H1 (cell line): ENCODE measurements around the gene ETFBKMT. TPM values are rescaled to one million over a fixed set of nuclear protein-coding genes. Genes with fewer than 3 reads are reported as not detected.

ENCODE experiments used
- CTCF ChIA-PET: fragments of 300-600 bp; sonication (Branson Sonifier 250); formaldehyde crosslinking; loops from one replicate; lab custom pipeline; 2021; ENCODE audit not compliant: partially characterized antibody; lab: Charles Lee
- POLR2A ChIA-PET: fragments of 300-600 bp; sonication (Branson Sonifier 250); formaldehyde crosslinking; loops from one replicate; lab custom pipeline; 2021; ENCODE audit warnings: inconsistent platforms; ENCODE audit not compliant: partially characterized antibody; lab: Charles Lee
- DNase-seq, 2 experiments: peaks; one replicate each; pipeline versions ENCODE4 v3.0.0 to v3.0.0-alpha.2; 2010 to 2022; ENCODE audit warnings: low spot score in 2 of 2, low read depth in 1 of 2, mixed read lengths in 1 of 2
- FAIRE-seq: peaks from 2 replicates; lab custom pipeline; 2011; peaks lifted over from hg19 to GRCh38; lab: Jason Lieb, UNC
- H2AFZ ChIP-seq: 2 replicates; pipeline ENCODE4 v1.8.1; 2012; ENCODE audit warnings: low read length, inconsistent platforms
- H2AK5ac ChIP-seq: 2 replicates; pipeline ENCODE4 v1.6.1; 2013; ENCODE audit warnings: low read depth, low read length
- H2BK120ac ChIP-seq: replicated peaks from 2 replicates; pipeline ENCODE3; 2013; ENCODE audit warnings: low read depth, low read length, inconsistent platforms
- H2BK12ac ChIP-seq: 2 replicates; pipeline ENCODE4 v1.6.1; 2013; ENCODE audit warnings: low read depth, low read length
- H2BK15ac ChIP-seq: 2 replicates; pipeline ENCODE4 v1.6.1; 2013; ENCODE audit warnings: low read length
- H2BK20ac ChIP-seq: 2 replicates; pipeline ENCODE4 v1.6.1; 2013; ENCODE audit warnings: low read length
- H2BK5ac ChIP-seq: 2 replicates; pipeline ENCODE4 v1.6.1; 2013; ENCODE audit warnings: low read depth, low read length
- H3K14ac ChIP-seq: 2 replicates; pipeline ENCODE4 v1.6.1; 2013; ENCODE audit warnings: inconsistent platforms; ENCODE audit not compliant: insufficient read length
- H3K18ac ChIP-seq: 2 replicates; pipeline ENCODE4 v1.6.1; 2013; ENCODE audit warnings: low read length; ENCODE audit errors: extremely low read depth
- H3K23ac ChIP-seq: 2 replicates; pipeline ENCODE4 v1.6.1; 2013; ENCODE audit warnings: inconsistent platforms; ENCODE audit not compliant: insufficient read length
- H3K23me2 ChIP-seq: 2 replicates; pipeline ENCODE4 v1.6.1; 2013; ENCODE audit warnings: low read depth, low read length
- H3K27ac ChIP-seq: 2 replicates; pipeline ENCODE4 v1.6.1; 2011; ENCODE audit warnings: low read depth, low read length, inconsistent platforms
- H3K27me3 ChIP-seq, 4 experiments: replicated peaks in 1 of 4; 1 replicate in 1 of 4; 2 replicates in 3 of 4; pipeline versions ENCODE4 v1.6.1 to v1.8.1; 2011 to 2013; ENCODE audit warnings: low read length in 3 of 4, mild to moderate bottlenecking in 3 of 4, inconsistent platforms in 2 of 4, mixed read lengths in 2 of 4, moderate library complexity in 1 of 4; ENCODE audit not compliant: control insufficient read depth in 3 of 4, insufficient read depth in 3 of 4; ENCODE audit errors: extremely low read depth in 1 of 4
- H3K36me3 ChIP-seq, 4 experiments: 2 replicates each; pipeline versions ENCODE4 v1.6.1 to v1.8.1; 2011 to 2013; ENCODE audit warnings: mild to moderate bottlenecking in 4 of 4, low read length in 3 of 4, moderate library complexity in 2 of 4, control low read depth in 1 of 4, inconsistent platforms in 1 of 4; ENCODE audit not compliant: insufficient read depth in 4 of 4, control insufficient read depth in 2 of 4
- H3K4ac ChIP-seq: replicated peaks from 2 replicates; pipeline ENCODE3; 2013; ENCODE audit warnings: low read length, low read depth, mixed read lengths, inconsistent platforms; ENCODE audit not compliant: insufficient read length
- H3K4me1 ChIP-seq, 4 experiments: replicated peaks in 1 of 4; 1 replicate in 1 of 4; 2 replicates in 3 of 4; pipeline versions ENCODE4 v1.6.1 to v1.8.1; 2011 to 2013; ENCODE audit warnings: low read length in 3 of 4, inconsistent platforms in 2 of 4, mixed read lengths in 1 of 4; ENCODE audit not compliant: insufficient read depth in 4 of 4, control insufficient read depth in 3 of 4
- H3K4me2 ChIP-seq, 2 experiments: 2 replicates each; pipeline versions ENCODE4 v1.6.1 to v1.8.1; 2011 to 2013; ENCODE audit warnings: low read depth in 2 of 2, low read length in 2 of 2, control low read depth in 1 of 2, inconsistent platforms in 1 of 2, mild to moderate bottlenecking in 1 of 2; ENCODE audit not compliant: insufficient read depth in 1 of 2
- H3K4me3 ChIP-seq, 4 experiments: fragments of 200-600, 300-600 bp in 1 of 4; sonication (generic), shearing (Covaris generic), sonication (Bioruptor Twin) in 1 of 4; 2 replicates each; pipeline versions ENCODE4 v1.5.1 to v1.8.1; 2011 to 2016; ENCODE audit warnings: low read length in 4 of 4, low read depth in 3 of 4, control low read depth in 2 of 4, inconsistent platforms in 2 of 4, mild to moderate bottlenecking in 2 of 4, mixed read lengths in 1 of 4, moderate library complexity in 1 of 4; ENCODE audit not compliant: insufficient read depth in 2 of 4; ENCODE audit errors: extremely low read depth in 1 of 4
- H3K56ac ChIP-seq: replicated peaks from 2 replicates; pipeline ENCODE3; 2013; ENCODE audit warnings: low read depth, mild to moderate bottlenecking, mixed read lengths, low read length, inconsistent platforms; ENCODE audit not compliant: insufficient read length
- H3K79me1 ChIP-seq: 2 replicates; pipeline ENCODE4 v1.6.1; 2013; ENCODE audit warnings: low read depth, low read length, control low read depth
- H3K79me2 ChIP-seq, 2 experiments: 2 replicates each; pipeline versions ENCODE4 v1.6.1 to v1.8.1; 2012 to 2013; ENCODE audit warnings: low read length in 2 of 2, mild to moderate bottlenecking in 2 of 2, inconsistent platforms in 1 of 2; ENCODE audit not compliant: insufficient read depth in 2 of 2, control insufficient read depth in 1 of 2
- H3K9ac ChIP-seq, 4 experiments: replicated peaks in 1 of 4; 1 replicate in 1 of 4; 2 replicates in 3 of 4; pipeline versions ENCODE4 v1.6.1 to v1.8.1; 2011 to 2013; ENCODE audit warnings: low read depth in 3 of 4, low read length in 3 of 4, control low read depth in 2 of 4, mild to moderate bottlenecking in 2 of 4, moderate library complexity in 2 of 4, inconsistent platforms in 1 of 4; ENCODE audit errors: extremely low read depth in 1 of 4
- H3K9me3 ChIP-seq, 2 experiments: 2 replicates each; pipeline versions ENCODE4 v1.6.1 to v1.8.1; 2012 to 2013; ENCODE audit warnings: mild to moderate bottlenecking in 2 of 2, moderate library complexity in 2 of 2, control low read depth in 1 of 2, inconsistent platforms in 1 of 2, low read depth in 1 of 2, low read length in 1 of 2, mixed read lengths in 1 of 2; ENCODE audit not compliant: insufficient read depth in 2 of 2
- H4K20me1 ChIP-seq, 2 experiments: replicated peaks in 1 of 2; 2 replicates each; pipeline versions ENCODE3 to v1.8.1; 2011 to 2013; ENCODE audit warnings: inconsistent platforms in 2 of 2, low read length in 2 of 2, mild to moderate bottlenecking in 1 of 2; ENCODE audit not compliant: insufficient read depth in 2 of 2, control insufficient read depth in 1 of 2
- H4K5ac ChIP-seq: 2 replicates; pipeline ENCODE4 v1.6.1; 2013; ENCODE audit warnings: low read length, low read depth, mixed read lengths, inconsistent platforms; ENCODE audit not compliant: insufficient read length
- H4K8ac ChIP-seq: 2 replicates; pipeline ENCODE4 v1.8.0; 2013; ENCODE audit warnings: mild to moderate bottlenecking, moderate library complexity, low read length, inconsistent platforms; ENCODE audit not compliant: insufficient read depth; ENCODE audit errors: extremely low read depth
- H4K91ac ChIP-seq: replicated peaks from 2 replicates; pipeline ENCODE3; 2013; ENCODE audit warnings: low read length, mixed read lengths, inconsistent platforms; ENCODE audit not compliant: insufficient read length
- CHD2 ChIP-seq: IDR thresholded peaks from 2 replicates; pipeline ENCODE4 v1.6.1; 2012; ENCODE audit warnings: low read length, improper control_type of control experiment
- POU5F1 ChIP-seq: IDR thresholded peaks from 2 replicates; pipeline ENCODE4 v1.6.1; 2011; ENCODE audit warnings: low read depth, mild to moderate bottlenecking, low read length, moderate library complexity
- RAD21 ChIP-seq, 2 experiments: IDR thresholded peaks in 1 of 2; conservative IDR thresholded peaks in 1 of 2; 2 replicates each; pipeline ENCODE4 v1.6.1; 2011; ENCODE audit warnings: low read depth in 2 of 2, low read length in 2 of 2, improper control_type of control experiment in 1 of 2, inconsistent platforms in 1 of 2, mild to moderate bottlenecking in 1 of 2, moderate library complexity in 1 of 2
- SAP30 ChIP-seq: fragments of 300-600 bp; sonication (generic); IDR thresholded peaks from 2 replicates; pipeline ENCODE4 v1.7.1; 2012; ENCODE audit warnings: low read length, moderate library complexity, mild to moderate bottlenecking, inconsistent platforms; ENCODE audit not compliant: insufficient read depth, insufficient replicate concordance
- SP1 ChIP-seq: IDR thresholded peaks from 2 replicates; pipeline ENCODE4 v1.6.1; 2011; ENCODE audit warnings: low read depth, low read length
- TBP ChIP-seq: IDR thresholded peaks from 2 replicates; pipeline ENCODE4 v1.6.1; 2011; ENCODE audit warnings: low read depth, low read length, improper control_type of control experiment
- WGBS, 2 experiments: shearing (Covaris generic) in 1 of 2; methylation state at CpG; one replicate each; pipeline versions ENCODE4 v1.1.6 to v1.1.7; 2013 to 2015; ENCODE audit warnings: low lambda C conversion rate in 2 of 2, mixed read lengths in 2 of 2, inconsistent platforms in 1 of 2, low coverage in 1 of 2, missing lambda C conversion rate in 1 of 2; ENCODE audit not compliant: insufficient replicate concordance in 2 of 2, insufficient coverage in 1 of 2, insufficient read length in 1 of 2; ENCODE audit errors: extremely low coverage in 1 of 2, missing lambda C conversion rate in 1 of 2; 5-methylcytosine and 5-hydroxymethylcytosine counted together
- polyA plus RNA-seq, 7 experiments: library from polyadenylated mRNA; depleted of rRNA in 3 of 7; stranded (reverse) in 5 of 7; unstranded in 2 of 7; fragments of >200 nt in 5 of 7; fragments of 200-250 nt in 2 of 7; gene quantifications; 1 replicate in 5 of 7; 2 replicates in 1 of 7; 4 replicates in 1 of 7; pipeline versions ENCODE4 v1.2.1 to v1.2.3, GENCODE V29; 2011 to 2013; ENCODE audit warnings: missing spikeins in 2 of 7, mixed read lengths in 2 of 7
- total RNA-seq: library from RNA; stranded (reverse); fragmentation: NEBNext Ultra II Directional; extraction: Animal tissue kit (Norgen Biotek cat#: 25700); gene quantifications from 2 replicates; pipeline ENCODE4 v1.2.1, GENCODE V29; 2021
- TF ChIP-seq, protein P1 (sequence below): IDR thresholded peaks from 2 replicates; pipeline ENCODE4 v1.6.1; 2012; ENCODE audit warnings: inconsistent platforms

The ETFBKMT gene
- total and polyA plus RNA-seq, 2 of the 8 experiments (the other 6 are each of a cell fraction or from before 2014, with no cell fraction given): 0.59 to 1.7 TPM

DNA sequence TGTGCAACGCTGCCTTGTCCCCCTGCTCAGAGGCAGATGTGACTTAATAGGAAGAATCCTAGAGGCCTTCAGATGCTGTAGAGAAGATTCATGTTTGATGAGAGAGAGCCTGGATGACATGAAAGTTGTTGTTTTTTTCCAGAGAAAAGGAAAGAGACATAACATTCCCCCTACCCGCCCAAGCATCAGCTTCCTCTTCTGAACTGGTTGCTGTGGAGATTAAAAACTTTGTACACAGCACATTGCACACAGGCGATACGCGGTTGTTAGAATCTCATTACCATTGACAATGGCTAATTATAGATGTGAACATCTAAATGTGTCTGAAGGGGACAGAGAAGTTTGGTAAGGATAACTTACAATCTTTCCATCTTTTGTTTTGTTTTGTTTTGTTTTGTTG, 13.6 kb upstream of the ETFBKMT start:
- WGBS, 2 experiments: 96% methylated on average over 5 of the region's 5 CpGs; no CpG with 5 or more reads in 1 of the 2 experiments
- no peaks in the 10 kb centered on the region for H3K23me2 ChIP-seq
- no peak overlapping the region for H4K5ac ChIP-seq
- H2BK5ac ChIP-seq: no peak overlapping the region
- H2AFZ ChIP-seq: no peak overlapping the region
- no peak overlapping the region for H3K14ac ChIP-seq
- POLR2A ChIA-PET: no interaction called here
- no peaks in the 10 kb centered on the region for H3K79me1 ChIP-seq
- CTCF ChIA-PET: interaction anchor here (0.8 to 3.0 kb wide), 3 partner anchors 243 to 667 kb away, joined by 3 to 18 read pairs (median 4); no protein-coding TSS in a partner anchor
- H3K9ac ChIP-seq: no peak overlapping the region
- no peaks in the 10 kb centered on the region for H3K79me2 ChIP-seq
- FAIRE-seq (no peak), DNase-seq (no peak)
- no peak overlapping the region for H4K91ac ChIP-seq
- H3K4me1 ChIP-seq: no peaks in the 10 kb centered on the region
- no peak overlapping the region for H2BK20ac ChIP-seq
- H3K36me3 ChIP-seq: no peaks in the 10 kb centered on the region
- H3K4me3 ChIP-seq: no peak overlapping the region
- H3K27me3 ChIP-seq: no peaks in the 10 kb centered on the region
- H3K23ac ChIP-seq: no peak overlapping the region
- no peak overlapping the region for H2AK5ac ChIP-seq
- no peak overlapping the region for H3K27ac ChIP-seq
- H4K8ac ChIP-seq: no peak overlapping the region
- no peak overlapping the region for H3K18ac ChIP-seq
- no peaks in the 10 kb centered on the region for H3K9me3 ChIP-seq
- H2BK12ac ChIP-seq: no peak overlapping the region
- H3K4me2 ChIP-seq: no peak overlapping the region
- no peak overlapping the region for H3K4ac ChIP-seq
- no peaks in the 10 kb centered on the region for H4K20me1 ChIP-seq
- no peak overlapping the region for H3K56ac ChIP-seq
- TF ChIP-seq CHD2 (no peak), SAP30 (no peak), POU5F1 (no peak), SP1 (no peak), RAD21 (IDR thresholded peaks at IDR 0.05 in 1 of 2, conservative IDR thresholded peaks at IDR 0.05 in 1 of 2; ENCODE audit: low read depth in 2 of 2, low read length in 2 of 2) (no peak), TBP (no peak)
- TF ChIP-seq, protein P1, sequence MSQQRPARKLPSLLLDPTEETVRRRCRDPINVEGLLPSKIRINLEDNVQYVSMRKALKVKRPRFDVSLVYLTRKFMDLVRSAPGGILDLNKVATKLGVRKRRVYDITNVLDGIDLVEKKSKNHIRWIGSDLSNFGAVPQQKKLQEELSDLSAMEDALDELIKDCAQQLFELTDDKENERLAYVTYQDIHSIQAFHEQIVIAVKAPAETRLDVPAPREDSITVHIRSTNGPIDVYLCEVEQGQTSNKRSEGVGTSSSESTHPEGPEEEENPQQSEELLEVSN: no peak
- H2BK15ac ChIP-seq: no peak overlapping the region
- no peak overlapping the region for H2BK120ac ChIP-seq
